GM19240 (cell line): ENCODE data around the gene TTC5.
A peak's percentile ranks its signal among the peaks of the same experiment; 100 is the strongest.
"Not testable (repeated sequence)": the region's sequence is repeated elsewhere in the genome, so short reads cannot be mapped to it uniquely, and the experiment has no call there.

Experiments
- DNase-seq: peaks from one replicate; pipeline ENCODE4 v3.0.0; 2011; ENCODE audit warnings: low spot score; ENCODE audit not compliant: insufficient read length

Gene TTC5, protein sequence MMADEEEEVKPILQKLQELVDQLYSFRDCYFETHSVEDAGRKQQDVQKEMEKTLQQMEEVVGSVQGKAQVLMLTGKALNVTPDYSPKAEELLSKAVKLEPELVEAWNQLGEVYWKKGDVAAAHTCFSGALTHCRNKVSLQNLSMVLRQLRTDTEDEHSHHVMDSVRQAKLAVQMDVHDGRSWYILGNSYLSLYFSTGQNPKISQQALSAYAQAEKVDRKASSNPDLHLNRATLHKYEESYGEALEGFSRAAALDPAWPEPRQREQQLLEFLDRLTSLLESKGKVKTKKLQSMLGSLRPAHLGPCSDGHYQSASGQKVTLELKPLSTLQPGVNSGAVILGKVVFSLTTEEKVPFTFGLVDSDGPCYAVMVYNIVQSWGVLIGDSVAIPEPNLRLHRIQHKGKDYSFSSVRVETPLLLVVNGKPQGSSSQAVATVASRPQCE

DNA sequence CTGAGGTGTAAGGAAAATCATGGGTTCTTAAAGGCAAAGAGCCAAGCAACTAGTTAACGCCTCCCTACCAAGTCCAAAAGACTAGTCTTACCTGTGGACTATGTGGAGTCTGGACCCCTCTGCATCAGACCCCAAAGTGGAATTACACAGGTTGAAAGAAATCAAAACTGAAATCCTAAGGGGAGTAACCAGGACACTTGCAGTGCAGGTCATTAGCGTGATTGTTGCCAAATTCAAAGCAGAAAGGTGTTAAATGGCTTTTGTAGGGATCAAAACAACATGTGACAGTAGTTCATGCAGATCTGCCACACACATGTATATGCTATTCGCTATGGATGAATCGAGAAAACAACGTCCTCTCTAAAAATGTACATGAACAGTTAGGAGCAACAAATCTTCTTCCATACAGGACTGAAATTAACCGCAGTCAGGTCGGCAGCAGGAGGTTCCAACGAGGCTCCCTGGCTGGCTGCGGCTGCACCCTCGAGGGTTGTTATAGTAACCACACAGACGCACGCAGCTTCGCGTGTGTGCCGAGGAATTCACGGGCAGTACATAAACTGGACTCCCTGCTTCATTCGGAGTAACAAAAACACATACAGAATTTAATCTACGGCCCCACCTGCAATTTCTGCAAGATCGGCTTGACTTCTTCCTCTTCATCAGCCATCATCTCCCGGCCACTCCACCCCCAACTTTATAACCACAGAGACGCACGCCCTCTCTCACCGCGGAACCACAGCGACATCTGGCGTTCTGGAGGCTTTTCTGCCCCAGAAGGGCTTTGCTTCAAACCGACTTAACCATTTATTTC is at the start of gene TTC5:
Gene TTC5 (minus strand): TSS at position 687 of the 814 bp plus-strand sequence. CDS start 14 bp downstream, at position 673.
- DNase-seq, result peak; percentile 80

DNA sequence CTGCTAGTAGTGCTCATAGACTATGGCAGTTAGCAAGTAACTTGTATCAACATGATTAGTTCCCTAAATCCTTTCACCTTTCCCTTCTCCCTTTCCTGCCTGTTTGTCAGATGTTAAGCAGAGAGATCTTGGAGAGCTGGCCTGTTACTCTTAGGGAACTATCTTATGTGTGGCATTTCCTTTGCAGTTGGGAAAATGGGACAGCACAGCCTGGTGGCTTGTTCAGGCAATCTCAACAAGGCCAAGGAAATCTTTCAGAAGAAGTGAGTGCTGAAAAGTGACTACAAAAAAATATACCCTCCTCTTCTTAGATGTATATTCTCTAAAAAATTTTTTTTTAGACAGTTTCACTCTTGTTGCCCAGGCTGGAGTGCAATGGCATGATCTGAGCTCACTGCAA is 45.1 kb upstream of the TTC5 start:
- DNase-seq, result no peak

DNA sequence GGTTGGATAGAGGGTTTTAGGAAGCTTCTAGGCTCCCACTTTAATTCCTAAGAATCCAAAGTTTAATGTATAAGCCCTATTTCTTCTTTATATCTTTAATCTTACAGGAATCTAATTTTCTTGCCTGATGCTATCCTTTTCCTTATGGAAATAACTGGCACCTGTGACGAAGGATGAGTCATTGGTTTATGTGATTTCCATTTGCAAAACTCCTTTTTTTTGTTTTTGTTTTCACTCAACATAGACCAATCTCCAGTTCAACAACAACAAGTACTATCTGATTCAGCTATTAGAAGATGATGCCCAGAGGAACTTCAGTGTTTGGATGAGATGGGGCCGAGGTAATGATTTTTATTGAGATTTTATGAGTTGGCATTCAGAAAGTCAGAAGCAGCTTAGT is 44.5 kb upstream of the TTC5 start:
- no peak for DNase-seq

DNA sequence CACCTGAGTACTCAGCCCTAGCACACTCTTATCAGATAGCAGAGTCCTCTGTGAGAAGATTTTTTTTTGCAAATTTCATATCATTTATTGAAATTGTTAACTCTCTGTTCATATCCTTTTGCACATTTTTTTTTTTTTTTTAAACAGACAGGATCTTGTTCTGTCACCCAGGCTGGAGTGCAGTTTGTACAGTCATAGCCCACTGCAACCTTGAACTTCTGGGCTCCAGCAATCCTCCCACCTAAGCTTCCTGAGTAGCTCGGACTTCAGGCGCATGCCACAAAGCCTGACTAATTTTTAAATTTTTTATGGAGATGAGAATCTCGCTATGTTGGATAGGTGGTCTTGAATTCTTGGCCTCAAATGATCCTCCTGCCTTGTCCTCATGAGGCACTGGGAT is 42.0 kb upstream of the TTC5 start:
- no peak for DNase-seq

DNA sequence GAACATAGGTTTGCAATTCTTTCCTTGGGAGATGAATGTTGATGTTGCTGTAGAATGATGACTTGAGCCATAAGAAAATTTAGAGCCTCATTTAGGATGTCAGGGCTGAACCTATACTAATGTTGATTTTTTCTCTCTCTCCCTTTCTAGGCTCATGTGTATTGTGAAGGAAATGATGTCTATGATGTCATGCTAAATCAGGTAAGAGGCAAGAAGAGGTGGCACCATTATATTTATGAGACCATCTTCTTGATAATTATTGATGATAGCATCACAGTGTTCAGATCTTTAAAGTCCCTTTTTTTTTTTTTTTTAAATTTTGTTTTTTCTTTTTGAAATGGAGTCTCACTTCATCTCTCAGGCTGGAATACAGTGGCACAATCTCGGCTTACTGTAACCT is 41.0 kb upstream of the TTC5 start:
- DNase-seq, result no peak

DNA sequence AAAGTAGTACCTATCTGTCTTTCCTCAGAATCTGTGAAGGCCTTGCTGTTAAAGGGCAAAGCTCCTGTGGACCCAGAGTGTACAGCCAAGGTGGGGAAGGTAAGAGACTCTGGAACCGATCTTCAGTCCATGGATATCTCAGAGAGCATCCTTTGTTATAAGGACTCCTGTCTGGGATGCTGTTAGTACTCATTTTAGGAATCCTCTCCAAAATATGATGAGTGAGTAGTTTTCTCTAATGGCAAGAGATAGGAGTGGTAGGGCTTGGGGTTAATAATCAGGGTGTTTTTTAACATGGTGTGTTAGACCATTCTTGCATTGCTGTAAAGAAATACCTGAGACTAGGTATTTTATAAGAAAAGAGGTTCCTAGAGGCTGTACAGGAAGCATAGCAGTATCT is 39.6 kb upstream of the TTC5 start:
- no peak for DNase-seq

DNA sequence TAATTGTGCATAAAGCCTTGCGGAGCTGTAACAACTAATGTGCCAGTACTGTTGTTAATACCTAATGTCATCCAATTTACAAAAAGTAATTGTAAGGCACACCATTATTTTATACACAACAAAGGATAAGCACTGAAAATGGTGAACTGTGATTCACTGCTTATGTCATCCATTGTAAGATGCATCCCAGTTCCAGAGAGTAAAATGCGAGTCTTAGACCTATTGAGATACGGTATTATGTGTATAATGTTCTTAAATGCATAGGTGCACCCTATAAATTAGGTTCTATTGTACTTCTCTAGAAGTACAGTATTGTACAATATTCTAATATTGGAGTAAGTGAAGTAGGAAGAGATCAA is 38.1 kb upstream of the TTC5 start:
- DNase-seq, result no peak

DNA sequence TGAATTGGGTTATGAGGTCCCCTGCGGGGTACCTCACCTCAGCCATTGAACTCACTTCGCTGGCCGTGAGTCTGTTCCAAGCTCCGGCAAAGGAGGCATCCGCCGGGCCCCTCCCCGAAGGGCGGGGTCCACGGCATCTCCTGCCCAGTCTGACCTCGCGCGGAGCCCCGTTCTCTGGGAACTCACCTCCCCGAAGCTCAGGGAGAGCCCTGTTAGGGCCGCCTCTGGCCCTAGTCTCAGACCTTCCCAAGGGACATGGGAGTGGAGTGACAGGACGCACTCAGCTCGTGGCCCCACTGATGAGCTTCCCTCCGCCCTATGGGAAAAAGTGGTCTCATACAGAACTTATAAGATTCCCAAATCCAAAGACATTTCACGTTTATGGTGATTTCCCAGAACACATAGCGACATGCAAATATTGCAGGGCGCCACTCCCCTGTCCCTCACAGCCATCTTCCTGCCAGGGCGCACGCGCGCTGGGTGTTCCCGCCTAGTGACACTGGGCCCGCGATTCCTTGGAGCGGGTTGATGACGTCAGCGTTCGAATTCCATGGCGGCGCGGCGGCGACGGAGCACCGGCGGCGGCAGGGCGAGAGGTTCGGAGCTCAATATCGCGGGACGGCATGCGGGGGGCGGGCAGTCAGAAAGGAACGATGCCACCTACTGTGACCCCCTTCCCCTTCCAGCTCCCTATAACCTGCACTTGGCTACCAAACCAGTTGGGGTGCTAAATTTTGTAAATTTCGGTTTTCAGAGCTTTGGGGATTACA is 37.5 kb upstream of the TTC5 start, which contains the start of gene PARP2:
Gene PARP2 (plus strand): TSS at position 544 of the 770 bp plus-strand sequence. CDS start 7 bp downstream, at position 551.
- DNase-seq, result peak; percentile 47

DNA sequence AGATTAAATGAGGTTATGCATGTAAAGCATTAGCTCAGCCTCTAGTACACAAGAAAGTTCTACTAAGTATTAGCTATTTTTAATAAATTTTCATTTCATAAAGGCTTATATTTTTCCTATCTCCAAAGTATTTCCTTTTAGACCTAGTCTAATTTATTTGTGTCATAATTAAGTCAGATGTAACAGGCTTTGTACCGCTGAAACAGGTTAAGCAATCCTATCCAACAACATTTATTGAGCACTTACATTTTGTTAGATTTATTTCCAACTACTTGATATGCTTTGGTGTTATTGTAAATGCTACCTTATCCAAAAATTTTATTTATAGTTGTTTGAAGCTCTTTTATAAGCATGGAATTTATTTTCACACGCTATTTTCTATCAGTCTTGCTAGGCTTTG is 35.9 kb upstream of the TTC5 start:
- no peak for DNase-seq

DNA sequence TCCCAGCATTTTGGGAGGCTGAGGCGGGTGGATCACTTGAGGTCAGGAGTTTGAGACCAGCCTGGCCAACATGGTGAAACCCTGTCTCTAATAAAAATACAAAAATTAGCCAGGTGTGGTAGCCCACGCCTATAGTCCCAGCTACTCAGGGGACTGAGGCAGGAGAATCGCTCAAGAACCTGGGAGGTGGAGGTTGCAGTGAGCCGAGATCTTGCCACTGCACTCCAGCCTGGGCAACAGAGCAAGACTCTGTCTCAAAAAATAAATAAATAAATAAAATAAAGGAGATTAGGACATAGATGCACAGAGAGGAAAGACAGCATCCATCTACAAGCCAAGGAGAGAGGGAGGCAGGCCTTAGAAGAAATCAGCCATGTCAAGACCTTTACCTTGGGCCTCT is 35.3 kb upstream of the TTC5 start:
- DNase-seq, result not testable (repeated sequence)

DNA sequence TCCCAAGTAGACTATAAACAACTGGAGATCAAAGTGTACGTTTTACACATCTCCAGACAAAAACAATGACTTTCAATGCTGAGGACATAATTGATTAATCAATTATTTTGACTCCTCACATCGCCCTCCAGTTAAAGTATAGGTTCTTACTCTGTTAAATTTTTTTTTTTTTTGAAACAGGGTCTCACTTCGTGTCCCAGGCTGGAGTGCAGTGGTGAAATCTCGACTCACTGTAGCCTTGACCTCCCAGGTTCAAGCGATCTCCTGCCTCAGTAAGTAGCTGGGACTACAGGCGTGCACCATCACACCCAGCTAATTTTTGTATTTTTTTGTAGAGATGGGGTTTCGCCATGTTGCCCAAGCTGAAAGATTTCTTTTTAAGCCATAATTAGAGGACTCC is 28.3 kb upstream of the TTC5 start:
- DNase-seq, result no peak

DNA sequence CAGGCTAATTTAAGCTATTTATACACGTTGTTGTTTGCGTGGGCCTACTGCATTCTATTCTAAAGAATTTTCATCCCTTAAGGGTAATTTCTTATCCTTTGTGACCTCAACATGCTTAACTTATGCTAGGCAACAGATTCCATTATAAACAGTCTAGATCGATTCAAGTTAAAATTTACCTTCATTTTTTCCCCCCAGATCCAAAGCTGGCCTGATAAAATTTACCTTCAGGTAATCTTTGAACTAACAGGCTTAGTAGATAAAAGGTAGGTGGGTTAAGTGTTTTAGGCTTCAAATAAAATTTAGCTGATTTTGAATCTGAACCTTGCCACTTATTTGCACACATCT is 27.7 kb upstream of the TTC5 start:
- no peak for DNase-seq

DNA sequence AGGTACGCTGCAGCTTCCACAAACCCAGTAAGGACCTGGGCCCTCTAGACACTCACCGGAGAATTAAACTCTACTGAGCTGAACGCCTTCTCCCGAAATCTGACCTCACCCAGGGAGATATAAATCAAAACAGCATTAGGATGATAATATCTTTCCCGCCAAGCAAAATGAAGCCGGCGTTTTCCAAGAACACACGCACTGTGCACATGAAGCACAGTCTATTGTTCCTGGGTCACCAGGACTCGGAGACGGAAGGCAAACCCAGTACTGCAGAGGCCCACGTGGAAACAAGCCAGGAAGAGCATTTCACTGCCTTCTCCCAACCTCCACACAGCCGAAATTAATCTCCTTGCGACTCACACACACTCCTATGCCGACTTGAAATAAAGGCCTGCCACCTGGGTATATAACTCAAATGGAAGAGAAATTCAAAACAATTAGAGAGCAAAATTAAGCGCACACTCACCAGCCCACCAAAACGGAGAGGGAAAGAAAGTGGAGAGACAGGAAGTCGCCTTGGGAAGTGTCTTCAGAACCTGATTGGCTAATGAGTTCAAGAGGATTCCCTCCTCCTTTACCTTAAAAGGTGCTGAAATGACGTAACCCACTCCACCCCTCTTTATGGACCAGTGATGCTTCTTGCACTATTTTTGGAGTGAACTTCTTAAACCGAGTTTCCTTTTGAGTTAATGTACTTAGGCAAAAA is 27.2 kb upstream of the TTC5 start, which contains the start of gene CCNB1IP1:
Gene CCNB1IP1 (minus strand): TSS at position 492 of the 706 bp plus-strand sequence. CDS start 16,756 bp downstream, outside the sequence.
- peak; percentile 61 for DNase-seq

DNA sequence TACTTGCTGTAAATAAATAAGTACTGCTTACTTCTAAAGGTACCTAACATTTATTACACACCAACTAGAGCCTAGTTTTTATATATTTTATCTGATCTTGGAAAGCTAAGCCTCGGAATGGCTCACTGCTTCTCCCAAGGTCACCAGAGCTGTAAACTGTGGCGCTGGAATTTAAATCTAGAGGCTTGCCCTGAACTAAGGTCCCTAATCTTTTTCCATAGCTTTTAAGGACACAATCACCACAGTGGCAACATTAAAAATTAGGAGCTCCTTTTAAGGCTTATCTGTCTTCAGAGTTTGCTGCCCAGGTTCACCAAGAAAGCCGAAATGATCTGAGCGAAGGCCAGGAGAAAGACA is 26.7 kb upstream of the TTC5 start:
- DNase-seq, result no peak

DNA sequence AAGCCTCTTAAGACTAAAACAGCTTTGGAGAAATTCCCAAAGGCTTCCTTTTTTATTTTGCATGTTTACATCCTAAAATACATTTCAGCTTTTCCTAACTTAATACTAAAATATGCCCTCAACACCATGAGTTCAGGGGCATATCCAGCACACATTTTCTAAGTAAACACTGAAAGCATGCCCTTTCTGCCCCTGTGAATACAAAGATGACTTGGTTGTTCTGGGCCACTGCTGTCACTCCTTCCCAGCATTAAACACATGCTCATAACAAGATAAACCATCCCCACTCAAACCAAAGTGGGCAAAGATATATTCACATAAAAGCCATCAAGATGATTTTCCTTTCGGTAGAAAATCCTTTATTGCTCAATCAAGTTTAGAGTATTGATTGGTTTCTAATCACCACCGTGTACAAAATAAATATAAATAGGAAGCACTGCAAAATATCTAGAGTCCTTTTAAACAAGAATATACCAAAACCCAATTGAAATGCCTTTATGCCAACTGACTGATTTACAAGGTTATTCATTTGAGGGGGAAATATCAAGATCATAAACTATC is 25.4 kb upstream of the TTC5 start:
- DNase-seq, result no peak

DNA sequence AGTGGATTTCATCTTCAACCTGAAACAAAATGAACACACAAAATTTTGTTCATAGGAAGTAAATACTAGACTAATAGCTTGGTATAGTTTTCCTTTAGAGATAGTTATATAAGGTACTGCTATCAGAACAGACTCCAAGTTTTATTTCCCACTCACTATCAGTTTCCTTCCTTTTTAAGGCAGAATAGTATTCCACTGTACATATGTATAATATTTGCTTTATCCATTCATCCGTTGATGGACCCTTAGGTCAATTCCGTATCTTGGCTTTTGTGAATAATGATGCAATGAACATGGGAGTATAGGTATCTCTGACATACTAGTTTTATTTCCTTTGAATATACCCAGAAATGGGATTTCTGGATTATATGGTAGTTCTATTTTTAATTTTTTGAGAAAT is 23.6 kb upstream of the TTC5 start:
- DNase-seq, result no peak

DNA sequence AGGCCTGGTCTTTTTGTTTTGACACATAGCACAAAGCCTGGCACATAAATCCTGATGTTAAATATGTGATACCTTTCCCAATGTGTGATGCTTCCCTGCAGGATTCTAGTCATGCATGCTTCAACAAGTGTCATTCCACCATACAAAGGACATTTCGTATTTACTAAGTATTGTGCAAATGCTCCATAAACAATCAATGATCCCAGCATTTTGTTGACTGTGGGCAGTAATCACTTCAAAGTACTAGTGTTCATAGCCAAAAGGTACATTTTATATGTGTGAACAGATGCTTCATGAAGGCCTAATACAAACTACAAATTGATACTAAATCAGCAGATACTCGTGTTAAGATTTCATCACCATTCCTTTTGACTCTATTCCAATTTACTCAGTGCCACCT is 23.0 kb upstream of the TTC5 start:
- no peak for DNase-seq

DNA sequence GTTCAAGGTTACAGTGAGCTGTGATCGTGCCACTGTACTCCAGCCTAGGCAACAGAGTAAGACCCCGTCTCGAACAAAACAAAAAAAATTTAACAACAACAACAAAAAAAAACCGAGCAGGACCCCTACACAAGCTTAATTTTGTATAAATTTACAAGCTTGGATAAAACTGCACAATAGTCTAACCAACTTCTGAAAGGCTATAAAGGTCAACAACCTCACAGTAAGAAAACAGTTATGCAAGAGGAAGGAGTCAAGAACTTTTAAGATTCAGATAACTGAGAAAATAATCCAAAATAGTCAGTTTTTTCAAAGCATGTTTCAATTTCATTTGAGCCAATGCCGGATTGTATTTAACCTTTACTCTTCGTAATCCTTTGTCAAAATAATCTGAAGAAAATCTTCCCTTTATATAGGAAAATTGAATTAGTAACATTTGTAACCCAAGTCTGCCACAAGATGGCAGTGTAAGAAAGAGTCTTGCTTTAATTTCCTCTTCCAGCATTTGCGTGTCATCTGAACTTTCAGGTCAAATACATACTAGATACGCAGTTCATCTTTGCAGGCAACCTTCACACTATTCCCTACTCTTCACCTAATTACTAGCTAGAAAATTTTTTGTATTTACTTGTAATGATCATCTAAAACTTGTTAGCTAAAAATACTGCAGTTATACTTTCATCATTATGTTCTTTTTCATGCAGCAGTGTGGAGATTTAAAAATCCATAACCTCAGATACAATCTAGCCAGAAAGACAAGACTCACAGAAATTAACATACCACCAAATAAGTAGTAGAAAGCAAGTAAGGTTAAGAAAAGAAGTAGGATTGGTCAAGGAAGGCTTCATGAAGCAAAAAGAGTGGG is 21.5 kb upstream of the TTC5 start:
- DNase-seq, result no peak

DNA sequence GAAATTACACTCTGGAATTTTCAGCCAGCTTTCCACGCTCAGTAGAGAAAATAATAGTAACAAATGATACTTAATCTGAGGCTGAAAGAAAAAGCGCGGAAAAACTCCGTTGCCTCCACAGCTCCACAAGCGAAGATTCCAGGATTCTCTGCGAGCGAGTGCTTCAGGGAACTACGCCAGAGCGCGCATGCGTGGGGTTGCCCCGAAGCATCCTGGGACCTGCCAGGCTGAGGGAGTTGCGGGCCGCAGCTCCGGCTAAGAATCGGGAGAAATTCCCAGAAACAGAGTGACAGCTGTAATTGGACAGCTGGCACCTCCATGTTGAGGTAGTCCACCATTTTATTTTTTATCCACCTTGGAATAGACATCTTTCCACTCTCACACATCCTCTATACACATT is 12.0 kb upstream of the TTC5 start:
- DNase-seq, result no peak

DNA sequence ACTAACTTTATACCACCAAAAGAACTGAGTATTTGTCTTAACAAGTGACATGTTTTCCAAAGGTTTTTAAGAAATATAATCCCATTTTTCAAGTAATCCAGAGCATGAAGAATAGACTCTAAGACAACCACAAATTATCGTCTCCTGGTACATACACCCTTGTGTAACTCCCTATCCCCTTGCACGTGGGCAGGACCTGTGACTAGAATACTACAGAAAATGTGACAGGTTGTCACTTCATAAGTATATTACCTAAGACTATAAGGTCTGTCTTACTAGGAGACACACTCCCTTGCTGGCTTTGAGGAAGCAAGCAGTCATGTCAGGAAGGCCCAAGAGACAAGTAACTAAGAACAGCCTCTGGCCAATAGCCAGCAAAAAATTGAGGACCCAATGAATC is 8.3 kb upstream of the TTC5 start:
- no peak for DNase-seq
